Stomach (tissue), 9 donors: ENCODE data around the gene FASTKD3. TPM values are rescaled to one million over a fixed set of nuclear protein-coding genes. Genes with fewer than 3 reads are reported as not detected.

ENCODE experiments used
- DNase-seq, 2 donors: peaks; one replicate each; pipeline versions ENCODE4 v3.0.0 to v3.0.0-alpha.2; 2013 to 2019
- H3K27ac ChIP-seq, 5 donors: fragments of 200-600 bp in 4 of 5; sonication (generic) in 4 of 5; one replicate each; pipeline ENCODE4 v1.5.1; 2013 to 2019; ENCODE audit warnings: mild to moderate bottlenecking in 1 of 5, moderate library complexity in 1 of 5
- H3K27me3 ChIP-seq, 3 donors: fragments of 200-600 bp; sonication (generic); one replicate each; pipeline ENCODE4 v1.5.1; 2017 to 2019; ENCODE audit warnings: mixed run types in 1 of 3
- H3K36me3 ChIP-seq, 4 donors: fragments of 200-600 bp; sonication (generic); 1 replicate in 3 of 4; 2 replicates in 1 of 4; pipeline ENCODE4 v1.5.1; 2016 to 2019
- H3K4me1 ChIP-seq, 4 donors: fragments of 200-600 bp; sonication (generic); one replicate each; pipeline ENCODE4 v1.5.1; 2016 to 2019
- H3K4me3 ChIP-seq, 4 donors: fragments of 200-600 bp; sonication (generic) in 3 of 4; one replicate each; pipeline ENCODE4 v1.5.1; 2016 to 2019; ENCODE audit warnings: mild to moderate bottlenecking in 1 of 4
- H3K9me3 ChIP-seq, 4 donors: fragments of 200-600 bp; sonication (generic); one replicate each; pipeline ENCODE4 v1.5.1; 2016 to 2019
- CTCF ChIP-seq, 7 experiments: fragments of 450-650 bp in 4 of 7; fragments of 200-600 bp in 3 of 7; sonication (generic) in 3 of 7; IDR thresholded peaks; one replicate each; pipeline ENCODE4 v1.5.1; 2016 to 2019; ENCODE audit warnings: antibody characterized with exemption in 7 of 7, control low read depth in 2 of 7, mild to moderate bottlenecking in 1 of 7
- EP300 ChIP-seq: sonication (generic); formaldehyde crosslinking; IDR thresholded peaks from one replicate; pipeline ENCODE4 v1.6.1; 2017; ENCODE audit warnings: antibody characterized with exemption
- POLR2A ChIP-seq, 4 donors: fragments of 450-650 bp; IDR thresholded peaks; one replicate each; pipeline ENCODE4 v1.6.1; 2016; ENCODE audit warnings: antibody characterized with exemption in 4 of 4, control low read depth in 2 of 4, mild to moderate bottlenecking in 1 of 4, moderate library complexity in 1 of 4
- POLR2AphosphoS5 ChIP-seq, 3 donors: sonication (generic); formaldehyde crosslinking; IDR thresholded peaks; one replicate each; pipeline ENCODE4 v1.6.1; 2016; ENCODE audit warnings: antibody characterized with exemption in 3 of 3
- WGBS, 5 donors: extraction: QIAGEN DNeasy Blood & Tissue Kit in 3 of 5; methylation state at CpG; one replicate each; pipeline versions ENCODE4 v1.1.5 to v1.1.7; 2013 to 2018; 5-methylcytosine and 5-hydroxymethylcytosine counted together
- intact Hi-C: fragments of 100-400 bp; cut with DNase I; formaldehyde crosslinking; loops from one replicate; pipeline ENCODE4 v1.15.1; 2023; ENCODE audit warnings: low total_unique reads
- polyA plus RNA-seq, 3 donors: library from polyadenylated mRNA; stranded (reverse); fragments of 200-250 nt; gene quantifications; one replicate each; pipeline ENCODE4 v1.2.3, GENCODE V29; 2013
- total RNA-seq, 5 donors: library from RNA; depleted of rRNA; stranded (reverse); fragments of >200 nt; gene quantifications; one replicate each; pipeline versions ENCODE4 v1.1.0 to v1.2.3, GENCODE V29; 2014 to 2016
- donor health status: healthy with polysubstance abuse.
- donor health status: Bipolar disorder and iron deficiency.
- donor health status: healthy.

FASTKD3 gene
- total and polyA plus RNA-seq, 8 donors = 0.58 to 13.0 (median 9.9) TPM; not detected in 1

GRCh38 chr5:7910738-7911428 lies 42.1 kb upstream of the FASTKD3 start:
- Histone ChIP-seq H3K4me3 (no peak overlapping the region), H3K9me3 (peaks cover 0 to 48% (median 33%) of the 10 kb centered on the region in 4 donors), H3K4me1 (no peaks in the 10 kb centered on the region), H3K36me3 (peaks cover 4 to 38% (median 17%) of the 10 kb centered on the region in 4 donors), H3K27ac (no peak overlapping the region), H3K27me3 (no peaks in the 10 kb centered on the region)
- TF ChIP-seq POLR2AphosphoS5 (IDR thresholded peaks at IDR 0.05) (no peak), CTCF (IDR thresholded peaks at IDR 0.05) (no peak), POLR2A (IDR thresholded peaks at IDR 0.05) (no peak), EP300 (no peak)
- no peak for DNase-seq
- WGBS, 5 donors = 90 to 100% (median 98%) methylated on average over 2 of the region's 2 CpGs
- intact Hi-C loops = no loop called here

- intact Hi-C loops = no loop called here
Observed at GRCh38 chr5:7908317-7908716, 39.5 kb upstream of the FASTKD3 start.

GRCh38 chr5:7907612-7908011 lies 38.8 kb upstream of the FASTKD3 start:
- TF ChIP-seq POLR2AphosphoS5 (IDR thresholded peaks at IDR 0.05) (no peak), POLR2A (IDR thresholded peaks at IDR 0.05) (no peak), EP300 (no peak), CTCF (IDR thresholded peaks at IDR 0.05) (no peak)
- Histone ChIP-seq H3K4me1 (no peaks in the 10 kb centered on the region), H3K27ac (no peak overlapping the region), H3K9me3 (peaks cover 0 to 39% (median 29%) of the 10 kb centered on the region in 4 donors), H3K36me3 (peaks cover 4 to 65% (median 39%) of the 10 kb centered on the region in 4 donors), H3K27me3 (no peaks in the 10 kb centered on the region), H3K4me3 (no peak overlapping the region)
- DNase-seq = no peak
- WGBS, 5 donors = 92 to 100% (median 99%) methylated on average over 1 of the region's 1 CpG
- intact Hi-C loops = no loop called here

More at GRCh38 chr5:7908317-7908716, 39.5 kb upstream of the FASTKD3 start:
- Histone ChIP-seq H3K9me3 (peaks cover 0 to 46% (median 33%) of the 10 kb centered on the region in 4 donors), H3K27me3 (no peaks in the 10 kb centered on the region), H3K4me3 (no peak overlapping the region), H3K4me1 (no peaks in the 10 kb centered on the region), H3K36me3 (peaks cover 4 to 58% (median 32%) of the 10 kb centered on the region in 4 donors), H3K27ac (no peak overlapping the region)
- TF ChIP-seq EP300 = no peak
- no peak for DNase-seq
- WGBS, 5 donors = 91 to 98% (median 95%) methylated on average over 1 of the region's 1 CpG

GRCh38 chr5:7904170-7904569 lies 35.3 kb upstream of the FASTKD3 start:
- WGBS, 5 donors = 89 to 94% (median 90%) methylated on average over 2 of the region's 2 CpGs
- H3K36me3 ChIP-seq = peaks cover 22 to 83% (median 69%) of the 10 kb centered on the region in 4 donors
- TF ChIP-seq EP300 (no peak), POLR2A (IDR thresholded peaks at IDR 0.05) (no peak), CTCF (IDR thresholded peaks at IDR 0.05) (no peak), POLR2AphosphoS5 (IDR thresholded peaks at IDR 0.05) (no peak)

More at GRCh38 chr5:7904170-7904569, 35.3 kb upstream of the FASTKD3 start:
- no peak overlapping the region for H3K27ac ChIP-seq
- intact Hi-C loops = no loop called here
- peaks cover 0 to 23% (median 16%) of the 10 kb centered on the region in 4 donors for H3K9me3 ChIP-seq
- H3K4me1 ChIP-seq = no peaks in the 10 kb centered on the region
- no peak overlapping the region for H3K4me3 ChIP-seq
- H3K27me3 ChIP-seq = no peaks in the 10 kb centered on the region
- DNase-seq = no peak
